ENCODE results near the gene SPAG9.
"Not testable (repeated sequence)": the region's sequence is repeated elsewhere in the genome, so short reads cannot be mapped to it uniquely, and the experiment has no call there.

The SPAG9 gene

GRCh38 chr17:50949989-50950877 lies 170.4 kb downstream of the SPAG9 start:
- DNase-seq, result peak; percentile 82

GRCh38 chr17:50949128-50949988 lies 171.3 kb downstream of the SPAG9 start:
- DNase-seq, result no peak

- DNase-seq, result no peak
Measured at GRCh38 chr17:50948711-50949110, 172.0 kb downstream of the SPAG9 start.

- no peak for DNase-seq
Measured at GRCh38 chr17:50947782-50948543, 172.7 kb downstream of the SPAG9 start.

- DNase-seq, result no peak
Measured at GRCh38 chr17:50946891-50947781, 173.5 kb downstream of the SPAG9 start.

GRCh38 chr17:50946223-50946890 lies 174.3 kb downstream of the SPAG9 start:
- DNase-seq, result no peak

GRCh38 chr17:50945779-50946222 lies 174.9 kb downstream of the SPAG9 start:
- DNase-seq, result no peak

GRCh38 chr17:50944902-50945720 lies 175.6 kb downstream of the SPAG9 start:
- no peak for DNase-seq

GRCh38 chr17:50944054-50944901 lies 176.4 kb downstream of the SPAG9 start:
- peak; percentile 75 for DNase-seq

- DNase-seq, result peak; percentile 26
Measured at GRCh38 chr17:50943575-50943933, 177.1 kb downstream of the SPAG9 start.

GRCh38 chr17:50941676-50942048 lies 179.0 kb downstream of the SPAG9 start:
- not testable (repeated sequence) for DNase-seq

- no peak for DNase-seq
Measured at GRCh38 chr17:50939795-50940684, 180.6 kb downstream of the SPAG9 start.

GRCh38 chr17:50939542-50939794 lies 181.2 kb downstream of the SPAG9 start:
- DNase-seq, result no peak

GRCh38 chr17:50938821-50939541 lies 181.7 kb downstream of the SPAG9 start:
- DNase-seq, result no peak

- no peak for DNase-seq
Measured at GRCh38 chr17:50935996-50936266, 184.7 kb downstream of the SPAG9 start.

GRCh38 chr17:50935221-50935995 lies 185.3 kb downstream of the SPAG9 start:
- no peak for DNase-seq

GRCh38 chr17:50934672-50935220 lies 185.9 kb downstream of the SPAG9 start:
- no peak for DNase-seq

All from right forelimb (tissue), 1 donor.